Kidney epithelial cell (primary cell): ENCODE results near the gene SHISA6. TPM values are rescaled to one million over a fixed set of nuclear protein-coding genes. Genes with fewer than 3 reads are reported as not detected.

ENCODE experiments used
- DNase-seq: peaks from one replicate; pipeline ENCODE4 v3.0.0-alpha.2; 2010; ENCODE audit warnings: low read depth
- H3K27me3 ChIP-seq: 2 replicates; pipeline ENCODE4 v1.6.0; 2011; ENCODE audit warnings: low read length; ENCODE audit not compliant: control insufficient read depth, insufficient read depth
- H3K36me3 ChIP-seq: 2 replicates; pipeline ENCODE4 v1.5.1; 2011; ENCODE audit warnings: low read length; ENCODE audit not compliant: control insufficient read depth, insufficient read depth
- H3K4me3 ChIP-seq: 2 replicates; pipeline ENCODE4 v1.5.1; 2011; ENCODE audit warnings: low read depth, mild to moderate bottlenecking, control low read depth, low read length
- CTCF ChIP-seq: IDR thresholded peaks from 2 replicates; pipeline ENCODE4 v1.5.1; 2011; ENCODE audit warnings: mild to moderate bottlenecking, moderate library complexity, low read length, control low read depth, inconsistent platforms; ENCODE audit not compliant: insufficient read depth, poor library complexity, severe bottlenecking
- total RNA-seq: library from RNA; depleted of rRNA; stranded (reverse); fragments of >200 nt; gene quantifications from 2 replicates; pipeline ENCODE4 v1.2.3, GENCODE V29; 2015

SHISA6 gene
- total RNA-seq, 1 donor from 2014 or later, result 0.71 TPM

GRCh38 chr17:11391134-11391533 is 150.1 kb downstream of the SHISA6 start:
- Histone ChIP-seq H3K27me3 (no peaks in the 10 kb centered on the region), H3K36me3 (no peaks in the 10 kb centered on the region), H3K4me3 (no peak overlapping the region)
- peak; percentile 38 for TF ChIP-seq CTCF
- no peak for DNase-seq

- Histone ChIP-seq H3K4me3 (no peak overlapping the region), H3K36me3 (no peaks in the 10 kb centered on the region)
Measured at GRCh38 chr17:11404431-11405276, 163.6 kb downstream of the SHISA6 start.

GRCh38 chr17:11406716-11407115 is 165.7 kb downstream of the SHISA6 start:
- no peaks in the 10 kb centered on the region for H3K27me3 ChIP-seq
- H3K36me3 ChIP-seq, result no peaks in the 10 kb centered on the region
- no peak for DNase-seq
- H3K4me3 ChIP-seq, result no peak overlapping the region
- TF ChIP-seq CTCF, result no peak

More at GRCh38 chr17:11404431-11405276, 163.6 kb downstream of the SHISA6 start:
- no peaks in the 10 kb centered on the region for H3K27me3 ChIP-seq
- TF ChIP-seq CTCF, result no peak
- peak; percentile 83 for DNase-seq

GRCh38 chr17:11412654-11413053 is 171.6 kb downstream of the SHISA6 start:
- TF ChIP-seq CTCF, result no peak
- no peak for DNase-seq
- H3K36me3 ChIP-seq, result no peaks in the 10 kb centered on the region
- no peak overlapping the region for H3K4me3 ChIP-seq
- no peaks in the 10 kb centered on the region for H3K27me3 ChIP-seq

- H3K36me3 ChIP-seq, result no peaks in the 10 kb centered on the region
- no peak for DNase-seq
- H3K4me3 ChIP-seq, result no peak overlapping the region
- H3K27me3 ChIP-seq, result no peaks in the 10 kb centered on the region
- TF ChIP-seq CTCF, result no peak
Measured at GRCh38 chr17:11418342-11418741, 177.3 kb downstream of the SHISA6 start.

GRCh38 chr17:11430751-11431150 is 189.7 kb downstream of the SHISA6 start:
- no peak overlapping the region for H3K4me3 ChIP-seq
- no peak for TF ChIP-seq CTCF
- H3K36me3 ChIP-seq, result no peaks in the 10 kb centered on the region
- no peaks in the 10 kb centered on the region for H3K27me3 ChIP-seq
- DNase-seq, result no peak
